GM21423 (cell line): ENCODE results near the gene SPATA13.
A peak's percentile ranks its signal among the peaks of the same experiment; 100 is the strongest.

Source experiments
- ATAC-seq: cut with Tn5 transposase; IDR thresholded peaks from one replicate; pipeline ENCODE4 v1.9.1; 2021; ENCODE audit warnings: mild to moderate bottlenecking, moderate library complexity; ENCODE audit not compliant: unreplicated experiment

SPATA13 gene

GRCh38 chr13:24141333-24141910, 19.1 kb upstream of the SPATA13 start:
- no peak for ATAC-seq

GRCh38 chr13:24142453-24142852, 18.1 kb upstream of the SPATA13 start:
- no peak for ATAC-seq

GRCh38 chr13:24142886-24143285, 17.6 kb upstream of the SPATA13 start:
- no peak for ATAC-seq

- ATAC-seq, result no peak
Measured at GRCh38 chr13:24145240-24145639, 15.3 kb upstream of the SPATA13 start.

GRCh38 chr13:24145674-24146073, 14.8 kb upstream of the SPATA13 start:
- no peak for ATAC-seq

GRCh38 chr13:24146961-24147569, 13.5 kb upstream of the SPATA13 start:
- no peak for ATAC-seq

GRCh38 chr13:24147570-24147963, 13.0 kb upstream of the SPATA13 start:
- peak; percentile 93 for ATAC-seq

GRCh38 chr13:24148414-24149235, 11.9 kb upstream of the SPATA13 start:
- ATAC-seq, result no peak

- ATAC-seq, result no peak
Measured at GRCh38 chr13:24149246-24150032, 11.1 kb upstream of the SPATA13 start.

- ATAC-seq, result no peak
Measured at GRCh38 chr13:24150572-24150971, 9.9 kb upstream of the SPATA13 start.

GRCh38 chr13:24151864-24152263, 8.7 kb upstream of the SPATA13 start:
- ATAC-seq, result no peak

- ATAC-seq, result no peak
Measured at GRCh38 chr13:24152292-24153214, 8.0 kb upstream of the SPATA13 start.

GRCh38 chr13:24153347-24153746, 7.2 kb upstream of the SPATA13 start:
- no peak for ATAC-seq

- ATAC-seq, result no peak
Measured at GRCh38 chr13:24153979-24154701, 6.4 kb upstream of the SPATA13 start.

- no peak for ATAC-seq
Measured at GRCh38 chr13:24159357-24159756, 1.2 kb upstream of the SPATA13 start.

- peak; percentile 43 for ATAC-seq
Measured at GRCh38 chr13:24161010-24161775, 673 bp downstream of the SPATA13 start.

- ATAC-seq, result no peak
Measured at GRCh38 chr13:24161980-24162525, 1.5 kb downstream of the SPATA13 start.

- ATAC-seq, result no peak
Measured at GRCh38 chr13:24162604-24163003, 2.1 kb downstream of the SPATA13 start.

- ATAC-seq, result no peak
Measured at GRCh38 chr13:24165746-24166145, 5.2 kb downstream of the SPATA13 start.
